ENCODE measurements around the gene KCNMA1. TPM values are rescaled to one million over a fixed set of nuclear protein-coding genes. Genes with fewer than 3 reads are reported as not detected.

KCNMA1 gene
- total RNA-seq, 1 experiment from 2014 or later, result 0.49 TPM

DNA sequence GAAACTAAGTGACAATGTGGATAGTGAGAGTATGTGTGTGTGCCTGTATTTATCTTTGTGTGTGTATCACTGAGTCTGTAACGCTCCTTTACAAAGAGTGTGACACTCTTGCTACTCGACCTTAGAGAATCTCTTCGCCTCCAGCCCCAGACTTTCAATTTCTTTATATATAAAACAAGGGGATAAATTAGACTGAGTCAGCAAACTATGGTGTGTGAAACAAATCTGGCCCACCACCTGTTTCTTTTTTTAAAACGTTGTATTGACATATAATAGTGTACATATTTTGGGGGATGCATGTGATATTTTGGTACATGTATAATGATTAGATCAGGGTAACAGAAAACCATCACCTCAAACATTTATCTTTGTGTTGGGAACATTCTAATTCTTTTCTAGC lies 240.5 kb downstream of the KCNMA1 start:
- TF ChIP-seq EZH2 (IDR thresholded peaks at IDR 0.05) (no peak), POLR2AphosphoS5 (IDR thresholded peaks at IDR 0.05; ENCODE audit: low read depth, low read length) (no peak), SRF (IDR thresholded peaks at IDR 0.05; ENCODE audit: low read depth) (no peak), EGR1 (IDR thresholded peaks at IDR 0.05; ENCODE audit: low read depth) (no peak), TCF7L2 (IDR thresholded peaks at IDR 0.05; ENCODE audit: borderline replicate concordance, extremely low read depth, insufficient read depth, insufficient read length) (no peak), FOSL1 (IDR thresholded peaks at IDR 0.05; ENCODE audit: low read depth) (no peak), RAD21 (IDR thresholded peaks at IDR 0.05; ENCODE audit: low read depth) (no peak), EZH2phosphoT487 (IDR thresholded peaks at IDR 0.05; ENCODE audit: borderline replicate concordance) (no peak), CEBPB (IDR thresholded peaks at IDR 0.05; ENCODE audit: low read depth) (no peak), SP1 (IDR thresholded peaks at IDR 0.05; ENCODE audit: low read depth) (no peak)
- TF ChIP-seq, protein P1, sequence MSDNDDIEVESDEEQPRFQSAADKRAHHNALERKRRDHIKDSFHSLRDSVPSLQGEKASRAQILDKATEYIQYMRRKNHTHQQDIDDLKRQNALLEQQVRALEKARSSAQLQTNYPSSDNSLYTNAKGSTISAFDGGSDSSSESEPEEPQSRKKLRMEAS (IDR thresholded peaks at IDR 0.05), result no peak
- ChIA-PET POLR2A (no interaction called here), RAD21 (ENCODE audit: low non-redundant PET in 1 of 2, low total read pairs in 2 of 2, uncharacterized antibody in 2 of 2, unreplicated experiment in 2 of 2) (no interaction called here), CTCF (no interaction called here)
- peaks cover 6 to 17% of the 10 kb centered on the region in 2 experiments for H3K4me1 ChIP-seq (ENCODE audit: control insufficient read depth in 1 of 2, insufficient read depth in 2 of 2, low read length in 2 of 2)
- no peak overlapping the region for H3K4me2 ChIP-seq (ENCODE audit: low read length)
- no peaks in the 10 kb centered on the region for H3K9me3 ChIP-seq (ENCODE audit: control insufficient read depth in 1 of 2, insufficient read depth in 1 of 2, low read depth in 1 of 2, low read length in 2 of 2)
- H3K9ac ChIP-seq (ENCODE audit: low read length), result no peak overlapping the region
- BruUV-seq (replicated peaks), result no TSS peak
- intact Hi-C loops (cut with micrococcal nuclease), result no loop called here
- no peaks in the 10 kb centered on the region for H3K9me2 ChIP-seq (ENCODE audit: insufficient read depth)
- no peak overlapping the region for H2AFZ ChIP-seq (ENCODE audit: low read depth, low read length, poor library complexity, severe bottlenecking)
- no peaks in the 10 kb centered on the region for H4K20me1 ChIP-seq (ENCODE audit: insufficient read depth)
- H3K27me3 ChIP-seq (ENCODE audit: insufficient read depth, low read length), result no peaks in the 10 kb centered on the region; the same call in 1 of the 2 replicates
- no peaks in the 10 kb centered on the region for H3K79me2 ChIP-seq (ENCODE audit: insufficient read depth, low read length)
- no peak overlapping the region for H3K27ac ChIP-seq (ENCODE audit: low read depth, low read length)
- DNase-seq (ENCODE audit: low read depth, low spot score), result no peak
- H3K4me3 ChIP-seq (replicated peaks in 1 of 2; ENCODE audit: low read depth in 1 of 2, low read length in 2 of 2), result no peak overlapping the region
- ATAC-seq, result no peak
- H3K36me3 ChIP-seq (ENCODE audit: control insufficient read depth in 1 of 2, insufficient read depth in 2 of 2, low read length in 2 of 2), result no peaks in the 10 kb centered on the region

DNA sequence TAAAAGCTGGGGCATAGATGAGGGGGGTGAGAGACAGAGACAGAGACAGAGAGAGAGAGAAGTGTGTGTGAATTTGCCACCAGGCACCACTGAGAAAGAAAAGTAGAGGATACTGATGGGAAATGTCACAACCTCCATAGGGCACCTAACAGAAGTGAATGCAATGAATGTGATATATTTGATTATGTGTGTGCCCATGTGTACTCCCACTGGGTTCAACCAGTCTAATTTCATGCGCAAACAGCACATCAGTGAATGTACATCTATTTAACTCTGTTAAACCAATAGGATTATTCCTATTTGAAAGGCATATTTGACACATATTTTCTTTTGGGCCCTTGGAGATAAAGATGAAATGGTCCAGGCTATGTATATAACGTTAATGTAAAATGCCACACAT lies 241.3 kb downstream of the KCNMA1 start:
- Histone ChIP-seq H3K4me1 (ENCODE audit: control insufficient read depth in 1 of 2, insufficient read depth in 2 of 2, low read length in 2 of 2) (peaks cover 6 to 23% of the 10 kb centered on the region in 2 experiments), H3K79me2 (ENCODE audit: insufficient read depth, low read length) (no peaks in the 10 kb centered on the region), H3K9ac (ENCODE audit: low read length) (no peak overlapping the region), H3K9me3 (ENCODE audit: control insufficient read depth in 1 of 2, insufficient read depth in 1 of 2, low read depth in 1 of 2, low read length in 2 of 2) (no peaks in the 10 kb centered on the region), H2AFZ (ENCODE audit: low read depth, low read length, poor library complexity, severe bottlenecking) (no peak overlapping the region), H3K36me3 (ENCODE audit: control insufficient read depth in 1 of 2, insufficient read depth in 2 of 2, low read length in 2 of 2) (no peaks in the 10 kb centered on the region), H3K4me3 (replicated peaks in 1 of 2; ENCODE audit: low read depth in 1 of 2, low read length in 2 of 2) (no peak overlapping the region), H4K20me1 (ENCODE audit: insufficient read depth) (no peaks in the 10 kb centered on the region), H3K27me3 (ENCODE audit: insufficient read depth, low read length) (no peaks in the 10 kb centered on the region; the same call in 1 of the 2 replicates), H3K27ac (ENCODE audit: low read depth, low read length) (no peak overlapping the region), H3K9me2 (ENCODE audit: insufficient read depth) (no peaks in the 10 kb centered on the region), H3K4me2 (ENCODE audit: low read length) (no peak overlapping the region)
- POLR2A ChIA-PET, result no interaction called here
- DNase-seq (ENCODE audit: low read depth, low spot score), result no peak
- ATAC-seq, result no peak
- no TSS peak for BruUV-seq (replicated peaks)
- RAD21 ChIA-PET (ENCODE audit: low non-redundant PET in 1 of 2, low total read pairs in 2 of 2, uncharacterized antibody in 2 of 2, unreplicated experiment in 2 of 2), result no interaction called here
- intact Hi-C loops (cut with micrococcal nuclease), result no loop called here
- CTCF ChIA-PET, result no interaction called here
- TF ChIP-seq, protein P2, sequence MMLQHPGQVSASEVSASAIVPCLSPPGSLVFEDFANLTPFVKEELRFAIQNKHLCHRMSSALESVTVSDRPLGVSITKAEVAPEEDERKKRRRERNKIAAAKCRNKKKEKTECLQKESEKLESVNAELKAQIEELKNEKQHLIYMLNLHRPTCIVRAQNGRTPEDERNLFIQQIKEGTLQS (IDR thresholded peaks at IDR 0.05), result no peak
- TF ChIP-seq RAD21 (IDR thresholded peaks at IDR 0.05; ENCODE audit: low read depth) (no peak), CEBPB (IDR thresholded peaks at IDR 0.05; ENCODE audit: low read depth) (no peak), EGR1 (IDR thresholded peaks at IDR 0.05; ENCODE audit: low read depth) (no peak), CBX3 (IDR thresholded peaks at IDR 0.05; ENCODE audit: low read depth) (no peak), SP1 (IDR thresholded peaks at IDR 0.05; ENCODE audit: low read depth) (no peak), ZNF274 (IDR thresholded peaks at IDR 0.05; ENCODE audit: low read depth, low read length) (no peak), ELF1 (IDR thresholded peaks at IDR 0.05; ENCODE audit: borderline replicate concordance, low read depth) (no peak), EZH2 (IDR thresholded peaks at IDR 0.05) (no peak), SRF (IDR thresholded peaks at IDR 0.05; ENCODE audit: low read depth) (no peak)
- TF ChIP-seq, protein P3, sequence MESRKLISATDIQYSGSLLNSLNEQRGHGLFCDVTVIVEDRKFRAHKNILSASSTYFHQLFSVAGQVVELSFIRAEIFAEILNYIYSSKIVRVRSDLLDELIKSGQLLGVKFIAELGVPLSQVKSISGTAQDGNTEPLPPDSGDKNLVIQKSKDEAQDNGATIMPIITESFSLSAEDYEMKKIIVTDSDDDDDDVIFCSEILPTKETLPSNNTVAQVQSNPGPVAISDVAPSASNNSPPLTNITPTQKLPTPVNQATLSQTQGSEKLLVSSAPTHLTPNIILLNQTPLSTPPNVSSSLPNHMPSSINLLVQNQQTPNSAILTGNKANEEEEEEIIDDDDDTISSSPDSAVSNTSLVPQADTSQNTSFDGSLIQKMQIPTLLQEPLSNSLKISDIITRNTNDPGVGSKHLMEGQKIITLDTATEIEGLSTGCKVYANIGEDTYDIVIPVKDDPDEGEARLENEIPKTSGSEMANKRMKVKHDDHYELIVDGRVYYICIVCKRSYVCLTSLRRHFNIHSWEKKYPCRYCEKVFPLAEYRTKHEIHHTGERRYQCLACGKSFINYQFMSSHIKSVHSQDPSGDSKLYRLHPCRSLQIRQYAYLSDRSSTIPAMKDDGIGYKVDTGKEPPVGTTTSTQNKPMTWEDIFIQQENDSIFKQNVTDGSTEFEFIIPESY (IDR thresholded peaks at IDR 0.05; ENCODE audit: extremely low read depth, insufficient replicate concordance, low read length), result no peak
- TF ChIP-seq, protein P4, sequence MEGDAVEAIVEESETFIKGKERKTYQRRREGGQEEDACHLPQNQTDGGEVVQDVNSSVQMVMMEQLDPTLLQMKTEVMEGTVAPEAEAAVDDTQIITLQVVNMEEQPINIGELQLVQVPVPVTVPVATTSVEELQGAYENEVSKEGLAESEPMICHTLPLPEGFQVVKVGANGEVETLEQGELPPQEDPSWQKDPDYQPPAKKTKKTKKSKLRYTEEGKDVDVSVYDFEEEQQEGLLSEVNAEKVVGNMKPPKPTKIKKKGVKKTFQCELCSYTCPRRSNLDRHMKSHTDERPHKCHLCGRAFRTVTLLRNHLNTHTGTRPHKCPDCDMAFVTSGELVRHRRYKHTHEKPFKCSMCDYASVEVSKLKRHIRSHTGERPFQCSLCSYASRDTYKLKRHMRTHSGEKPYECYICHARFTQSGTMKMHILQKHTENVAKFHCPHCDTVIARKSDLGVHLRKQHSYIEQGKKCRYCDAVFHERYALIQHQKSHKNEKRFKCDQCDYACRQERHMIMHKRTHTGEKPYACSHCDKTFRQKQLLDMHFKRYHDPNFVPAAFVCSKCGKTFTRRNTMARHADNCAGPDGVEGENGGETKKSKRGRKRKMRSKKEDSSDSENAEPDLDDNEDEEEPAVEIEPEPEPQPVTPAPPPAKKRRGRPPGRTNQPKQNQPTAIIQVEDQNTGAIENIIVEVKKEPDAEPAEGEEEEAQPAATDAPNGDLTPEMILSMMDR (IDR thresholded peaks at IDR 0.05 in 2 of 3, conservative IDR thresholded peaks at IDR 0.05 in 1 of 3; ENCODE audit: borderline replicate concordance in 1 of 3, insufficient read depth in 1 of 3, low read depth in 2 of 3, low read length in 2 of 3), result no peak
- TF ChIP-seq, protein P1 (IDR thresholded peaks at IDR 0.05), result no peak

Data from HCT116 (cell line).